Thyroid gland (tissue), 4 donors: ENCODE results near the gene CDC45.

Source experiments
- CTCF ChIP-seq, 6 experiments: fragments of 200-600 bp in 3 of 6; fragments of 450-650 bp in 3 of 6; sonication (generic) in 3 of 6; IDR thresholded peaks; one replicate each; pipeline ENCODE4 v1.5.1; 2016 to 2019; ENCODE audit warnings: antibody characterized with exemption in 6 of 6, mild to moderate bottlenecking in 2 of 6, inconsistent platforms in 1 of 6, moderate library complexity in 1 of 6
- POLR2A ChIP-seq, 2 donors: fragments of 450-650 bp; IDR thresholded peaks; one replicate each; pipeline ENCODE4 v1.6.1; 2017; ENCODE audit warnings: antibody characterized with exemption in 2 of 2, mild to moderate bottlenecking in 2 of 2, moderate library complexity in 1 of 2

GRCh38 chr22:19555651-19556050 lies 75.9 kb downstream of the CDC45 start:
- TF ChIP-seq CTCF (IDR thresholded peaks at IDR 0.05): no peak
- no peak for TF ChIP-seq POLR2A (IDR thresholded peaks at IDR 0.05)
